Measurements from ENCODE around the gene PSMB11.

The PSMB11 gene

DNA sequence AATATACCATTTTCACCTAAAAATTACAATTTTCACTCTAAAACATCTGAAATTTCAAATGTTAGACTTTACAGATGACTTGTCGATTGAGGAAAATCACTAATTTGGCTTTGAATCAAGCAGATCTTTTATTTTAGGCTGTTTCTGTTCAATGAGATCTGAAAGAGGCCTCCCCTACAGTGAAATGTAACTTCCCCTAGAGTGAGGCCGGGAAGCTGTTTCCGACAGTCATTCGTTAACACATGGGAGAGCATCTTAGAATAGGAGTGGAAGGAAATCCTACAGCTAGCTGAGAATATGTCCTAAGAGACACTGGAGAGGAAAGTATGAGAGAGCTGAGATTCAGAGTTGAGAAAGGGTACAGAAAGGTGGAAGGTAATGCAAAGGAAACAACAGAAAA, 26.4 kb upstream of the PSMB11 start:
- no peak for DNase-seq

DNA sequence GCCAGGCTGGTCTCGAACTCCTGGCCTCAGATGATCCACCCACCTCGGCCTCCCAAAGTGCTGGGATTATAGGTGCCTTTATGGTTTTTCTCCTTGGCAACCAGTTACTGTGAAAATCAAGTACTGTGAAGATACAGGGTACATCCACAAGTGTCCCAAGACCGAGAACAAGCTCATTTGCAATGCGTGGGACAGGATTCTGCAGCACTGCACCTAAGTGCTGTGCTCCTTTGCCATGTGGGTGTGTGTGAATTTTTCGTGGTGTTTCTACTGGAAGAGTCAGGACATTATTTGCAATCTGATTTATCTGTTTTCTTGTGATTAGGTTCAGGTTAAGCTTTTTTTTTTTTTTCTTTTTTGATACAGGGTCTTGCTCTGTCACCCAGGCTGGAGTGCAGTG, 24.9 kb upstream of the PSMB11 start:
- no peak for DNase-seq

DNA sequence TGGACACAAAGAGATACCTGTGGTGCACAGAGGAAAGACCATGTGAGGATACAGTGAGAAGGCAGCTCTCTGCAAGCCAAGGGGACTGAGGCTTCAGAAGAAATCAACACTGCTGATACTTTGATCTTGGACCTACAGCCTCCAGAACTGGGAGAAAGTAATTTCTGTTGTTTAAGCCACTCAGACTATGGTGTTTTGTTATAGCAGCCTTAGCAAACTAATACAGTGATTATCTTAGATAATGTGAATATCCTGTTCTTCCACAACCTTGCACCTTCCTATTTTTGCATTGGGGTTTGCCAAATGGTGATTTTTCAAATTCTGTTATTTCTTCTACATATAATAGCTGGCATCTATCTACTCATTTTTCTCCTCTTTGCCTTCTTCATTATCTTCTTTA, 23.9 kb upstream of the PSMB11 start:
- no peak for DNase-seq

DNA sequence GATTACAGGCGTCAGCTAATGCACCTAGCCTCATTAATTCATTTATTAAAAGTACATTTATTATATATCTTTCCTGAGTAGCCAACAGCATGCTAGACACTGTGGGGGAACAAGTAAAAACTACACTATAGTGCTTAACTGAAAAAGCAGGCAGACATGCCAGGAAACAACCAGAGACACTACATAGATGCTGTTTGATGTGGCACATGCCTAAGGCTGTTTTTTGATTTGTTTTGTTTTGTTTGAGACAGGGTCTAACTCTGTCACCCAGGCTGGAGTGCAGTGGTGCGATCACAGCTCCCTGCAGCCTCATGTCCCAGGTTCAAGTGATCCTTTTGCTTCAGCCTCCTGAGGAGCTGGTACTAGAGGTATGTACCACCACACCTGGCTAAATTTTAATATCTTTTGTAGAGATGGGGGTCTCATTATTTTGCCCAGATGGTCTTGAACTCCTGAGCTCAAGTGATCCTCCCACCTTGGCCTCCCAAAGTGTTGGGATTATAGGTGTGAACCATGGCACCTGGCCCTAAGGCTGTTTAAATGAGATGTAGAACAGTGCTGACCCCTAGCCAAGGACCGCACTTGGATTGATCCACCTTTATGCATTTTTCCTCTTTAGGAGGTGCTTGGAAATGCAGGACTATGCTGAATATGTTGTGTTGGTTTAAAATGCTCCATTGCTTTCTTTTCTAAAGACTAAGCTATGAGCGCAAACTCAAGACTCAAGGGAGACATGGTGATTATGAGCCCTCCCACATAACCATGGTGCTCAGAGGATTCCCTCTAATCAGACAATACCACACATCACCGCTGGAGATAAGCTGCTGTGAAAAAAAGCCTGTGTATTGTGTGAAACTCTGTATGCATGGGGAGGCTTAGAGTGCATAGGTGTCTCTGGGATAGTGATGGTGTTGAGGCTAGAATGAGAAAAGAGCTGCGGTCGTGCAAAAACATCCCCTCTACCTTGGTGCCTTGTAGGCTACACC, 21.6 kb upstream of the PSMB11 start:
- DNase-seq, result peak; percentile 30

DNA sequence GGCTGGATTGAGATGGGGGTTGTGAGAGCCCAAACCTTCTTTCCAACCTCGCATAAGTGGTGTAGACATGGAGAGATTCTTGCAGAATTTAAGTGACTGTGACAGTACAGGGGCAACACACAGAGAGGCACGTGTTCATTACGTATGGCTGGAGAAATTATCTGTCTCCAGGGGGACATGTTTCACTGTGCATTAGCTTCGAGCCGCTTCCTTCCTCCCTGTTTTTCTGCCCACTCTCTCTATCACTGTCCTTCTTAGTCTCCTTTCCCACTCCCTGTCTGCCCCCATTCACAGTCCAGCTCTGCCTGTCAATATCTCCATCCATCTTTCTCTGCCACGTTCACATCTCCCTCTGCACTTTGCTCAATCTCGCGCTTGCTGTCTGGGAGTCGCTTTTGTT, 20.6 kb upstream of the PSMB11 start:
- DNase-seq, result no peak

DNA sequence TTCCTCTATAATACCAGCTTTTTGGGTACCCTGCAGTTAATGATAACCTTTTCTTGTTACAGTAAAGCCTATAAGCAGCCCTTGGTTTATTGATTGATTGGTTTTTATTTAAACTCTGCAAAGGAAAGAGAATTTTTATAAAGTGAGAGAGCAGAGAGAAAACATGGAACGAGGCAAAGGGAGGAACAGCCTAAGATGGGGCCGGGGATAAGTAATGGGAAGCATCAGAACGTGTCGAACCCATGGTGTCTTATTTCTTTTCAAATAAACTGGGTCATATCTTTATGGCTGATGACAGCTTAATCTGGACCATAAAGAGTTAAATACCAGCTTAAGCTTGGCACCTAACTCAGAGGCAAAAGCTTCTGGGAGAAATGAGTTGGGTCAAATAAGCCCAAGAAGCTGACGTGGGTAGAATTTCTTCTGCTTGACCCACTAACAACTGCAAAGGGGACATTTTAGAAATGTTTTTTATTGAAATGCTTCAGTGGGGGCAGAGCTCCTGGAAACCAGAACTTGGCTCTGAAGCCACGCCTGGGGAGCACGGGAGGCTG, 20.0 kb upstream of the PSMB11 start:
- DNase-seq, result no peak

DNA sequence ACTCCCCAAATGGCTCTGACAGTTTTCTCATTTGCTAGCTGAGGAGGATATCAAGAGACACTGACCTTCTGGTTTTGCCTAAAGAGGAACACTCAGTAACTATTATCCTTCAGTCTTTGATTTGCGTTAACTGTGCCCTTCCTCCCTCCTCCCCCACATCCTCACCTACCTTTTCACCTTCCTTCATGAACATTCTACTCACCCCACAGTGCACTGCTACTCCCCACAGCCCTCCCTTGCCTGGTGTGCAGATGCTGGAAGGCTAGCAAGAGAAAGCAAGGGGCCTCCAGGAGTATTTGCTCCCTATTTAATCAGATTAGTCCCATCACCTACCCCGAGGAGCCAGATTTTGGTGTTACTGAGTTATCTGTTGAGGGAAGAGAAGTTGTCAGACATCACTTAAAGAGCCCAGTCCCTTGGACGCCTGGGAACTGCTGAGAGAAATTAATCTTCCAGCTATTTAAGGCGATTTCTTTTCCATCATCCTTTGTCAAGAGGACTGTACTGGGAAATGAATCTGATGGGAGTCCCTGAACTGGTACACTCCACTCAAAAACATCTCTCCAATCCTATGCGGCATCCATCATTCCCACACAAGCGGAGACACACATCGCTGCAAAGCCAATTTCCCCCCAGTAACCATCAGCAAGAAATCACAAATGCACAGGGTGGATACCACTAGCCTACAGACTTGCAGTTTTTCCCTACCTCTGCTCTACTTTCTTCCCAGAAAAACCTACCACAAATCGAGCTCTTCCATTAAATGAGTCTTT, 18.8 kb upstream of the PSMB11 start:
- peak; percentile 44 for DNase-seq

DNA sequence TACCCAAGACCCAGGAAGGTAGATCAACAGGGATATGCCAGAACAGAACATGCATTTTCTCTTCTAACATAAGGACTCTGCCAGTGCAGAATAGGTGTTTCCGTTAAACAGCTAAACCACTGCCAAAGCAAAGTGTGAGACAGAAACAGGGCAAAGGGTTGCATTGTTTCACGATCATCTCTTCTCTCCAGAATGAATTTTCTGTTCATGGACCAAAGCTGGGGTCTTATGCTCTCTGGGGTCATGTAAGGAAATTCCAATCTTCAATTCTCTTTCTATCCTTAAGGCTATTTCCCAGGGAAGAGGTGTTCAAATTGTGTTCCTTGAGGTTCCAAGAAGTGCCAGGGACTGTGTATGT, 18.2 kb upstream of the PSMB11 start:
- DNase-seq, result no peak

DNA sequence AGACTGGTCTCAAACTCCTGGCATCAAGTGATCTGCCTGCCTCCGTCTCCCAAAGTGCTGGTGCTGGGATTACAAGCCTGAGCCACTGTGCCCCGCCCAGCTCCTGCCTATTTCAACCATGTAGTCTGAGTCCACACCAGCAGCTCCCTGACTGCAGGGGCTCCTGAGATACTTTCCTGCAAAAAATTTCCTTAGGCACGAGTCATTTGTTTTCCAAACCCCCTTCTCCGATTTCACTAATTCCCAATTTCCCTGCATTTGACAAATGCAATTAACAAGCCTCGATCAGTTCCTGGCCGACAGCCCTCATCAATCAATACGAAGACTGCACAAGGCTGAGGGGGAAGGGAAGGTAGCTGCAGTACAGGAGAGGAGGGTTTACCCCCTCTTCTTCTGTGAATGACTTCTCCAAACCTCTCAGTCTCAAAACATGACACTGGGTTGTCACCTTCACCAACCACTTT, 17.4 kb upstream of the PSMB11 start:
- DNase-seq, result no peak

DNA sequence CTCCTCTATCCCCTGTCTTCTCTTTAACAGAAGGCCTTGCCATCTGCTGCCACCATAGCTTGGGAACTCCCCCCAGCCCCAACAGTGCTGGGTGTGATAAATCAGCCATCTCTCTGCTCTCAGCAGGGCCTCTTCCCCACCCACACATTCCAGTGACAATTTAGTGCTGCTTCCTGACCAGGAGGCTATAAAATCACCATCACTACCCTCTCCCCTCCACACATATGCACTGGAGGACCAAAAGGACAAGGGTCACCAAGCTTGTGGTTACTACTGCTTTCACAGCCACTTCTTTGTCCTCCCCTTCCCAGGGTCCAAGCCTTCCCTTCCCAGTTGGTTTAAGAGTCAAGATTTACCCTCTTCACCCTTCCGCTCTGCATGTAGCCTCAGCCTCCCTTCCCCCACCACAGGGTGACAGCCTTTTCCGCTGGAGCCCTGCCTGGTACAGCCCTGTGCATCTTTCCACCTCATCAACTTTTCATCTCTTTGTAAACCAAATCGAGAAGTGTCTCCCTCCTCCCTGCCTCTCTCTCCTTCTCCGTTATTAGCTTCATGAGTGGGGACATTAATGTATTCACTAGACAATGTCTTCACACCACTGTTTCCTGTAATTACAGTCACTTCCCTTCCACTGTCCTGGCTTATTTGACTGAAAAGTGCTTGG, 16.7 kb upstream of the PSMB11 start:
- peak; percentile 49 for DNase-seq

DNA sequence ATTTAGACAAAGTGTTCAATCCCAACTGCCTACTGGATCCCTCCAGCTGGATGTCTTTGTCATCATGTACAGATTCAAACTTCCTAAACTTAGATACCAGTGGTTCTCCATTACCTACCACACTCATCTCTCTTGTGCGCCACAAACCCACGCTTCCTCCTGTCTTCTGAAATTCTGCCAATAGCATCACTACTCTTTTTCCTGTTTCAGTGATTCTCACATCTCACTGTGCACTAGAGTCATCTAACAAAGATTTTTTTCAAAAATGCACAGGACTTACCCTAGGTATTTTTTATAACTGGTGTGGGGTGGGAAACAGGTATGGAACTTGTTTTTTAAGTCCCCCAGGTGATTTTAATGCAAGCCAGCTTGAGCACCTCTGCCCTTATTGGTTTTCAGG, 13.2 kb upstream of the PSMB11 start:
- DNase-seq, result peak; percentile 55

DNA sequence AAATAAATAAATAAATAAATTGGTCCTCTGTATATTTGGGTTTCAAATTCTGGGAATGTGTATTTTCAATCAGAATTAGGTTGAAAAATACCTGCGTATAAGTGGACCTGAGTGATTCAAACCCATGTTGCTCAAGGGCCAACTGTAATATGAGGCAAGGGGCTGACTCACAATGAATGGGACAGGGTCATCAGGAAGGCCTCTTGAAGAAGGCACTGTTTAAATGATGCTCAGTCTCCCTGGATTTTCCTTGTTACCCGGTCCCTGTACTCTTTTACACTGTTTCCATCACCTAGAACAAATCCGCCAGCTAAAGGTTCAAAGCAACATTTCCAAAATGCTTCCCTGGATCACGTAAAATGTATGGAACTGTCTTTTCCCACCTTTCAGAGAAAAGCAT, 11.1 kb upstream of the PSMB11 start:
- DNase-seq, result no peak

DNA sequence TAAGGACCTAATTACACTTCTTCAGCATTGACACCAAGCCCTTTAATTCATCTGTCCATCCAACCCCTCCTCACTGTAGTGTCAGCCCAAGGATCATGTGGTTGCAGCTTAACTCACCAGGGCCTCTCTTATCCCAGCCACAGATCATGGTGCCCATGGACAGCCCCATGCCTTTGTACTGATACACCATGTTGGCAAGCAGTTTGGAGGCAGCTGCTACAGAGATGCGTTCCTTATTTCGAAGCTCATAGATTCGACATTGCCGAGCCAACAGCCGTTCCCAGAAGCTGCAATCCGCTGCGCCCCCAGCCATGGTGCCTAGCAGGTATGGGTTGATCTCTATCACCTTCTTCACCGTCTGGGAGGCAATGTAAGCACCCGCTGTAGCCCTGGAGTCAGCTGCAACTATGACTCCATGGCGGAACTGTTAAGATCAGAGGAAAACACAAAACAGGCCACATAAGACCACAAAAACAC, 8.7 kb upstream of the PSMB11 start:
- DNase-seq, result no peak

DNA sequence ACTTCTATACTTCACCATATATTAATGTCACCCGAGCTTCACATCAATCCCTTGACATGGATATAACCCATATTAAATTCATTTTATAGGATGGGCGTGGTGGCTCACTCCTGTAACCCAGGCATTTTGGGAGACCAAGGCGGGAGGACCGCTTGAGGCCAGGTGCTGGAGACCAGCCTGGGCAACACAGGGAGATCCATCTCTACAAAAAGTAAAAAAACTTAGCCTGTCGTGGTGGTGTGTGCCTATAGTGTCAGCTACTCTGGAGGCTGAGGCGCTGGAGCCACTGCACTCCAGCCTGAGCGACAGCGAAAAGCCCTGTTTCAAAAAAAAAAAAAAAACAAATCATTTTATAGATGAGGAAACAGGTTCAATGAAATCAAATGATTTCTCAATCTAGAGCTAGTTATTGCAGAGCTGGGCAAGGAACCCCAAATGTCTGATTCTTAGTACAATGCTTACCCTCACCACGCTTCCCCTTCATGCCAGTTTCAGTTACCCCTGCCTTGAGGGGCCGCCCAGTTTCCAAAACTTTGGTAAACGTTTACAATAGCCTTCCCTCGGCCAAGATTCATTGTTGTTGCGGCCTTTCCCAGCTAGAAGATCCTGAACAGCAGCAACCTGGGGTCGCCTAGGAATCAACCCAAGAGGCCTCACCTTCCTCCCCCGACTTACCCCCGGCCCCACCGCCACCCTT, 8.1 kb upstream of the PSMB11 start:
- DNase-seq, result no peak

DNA sequence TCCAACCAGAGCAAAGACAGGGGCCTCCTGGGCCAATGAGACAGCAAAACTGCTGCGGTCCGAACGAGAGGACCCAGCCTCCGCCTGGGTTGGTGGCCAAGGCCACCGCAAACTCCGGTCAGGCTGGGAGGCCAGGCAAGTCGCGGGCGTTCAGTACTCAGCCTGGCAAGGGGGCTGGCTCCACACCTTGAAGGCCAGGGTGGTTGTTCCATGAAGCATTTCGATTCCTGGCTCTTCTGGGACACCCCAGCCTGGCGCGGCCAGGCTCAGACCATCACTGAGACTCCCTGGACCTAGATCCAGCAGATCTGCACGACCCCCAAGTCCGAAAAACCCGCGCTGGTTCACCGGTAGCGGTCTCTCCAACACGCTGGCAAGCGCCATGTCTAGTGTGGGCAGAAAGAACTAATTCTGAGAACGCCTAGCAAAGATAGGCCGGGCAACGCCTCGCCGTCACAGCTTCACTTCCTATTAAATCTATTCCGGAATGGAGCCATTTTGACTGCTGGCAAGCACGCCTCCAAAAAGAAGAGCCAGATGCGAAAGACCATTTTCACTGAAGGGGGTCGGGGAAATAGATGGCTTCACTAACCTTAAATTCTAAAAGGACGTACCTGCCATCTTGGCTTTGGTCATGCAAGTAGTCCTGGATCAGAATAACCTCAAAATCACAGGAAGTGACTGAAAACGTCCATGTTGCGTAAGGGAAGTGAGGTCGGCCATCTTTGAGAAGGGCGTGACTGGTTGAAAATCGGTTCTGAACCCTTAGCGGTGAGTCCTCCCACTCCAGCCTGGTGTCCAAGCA, 7.3 kb upstream of the PSMB11 start, which contains the start of gene PSMB5:
Gene PSMB5, minus strand, starts transcription at position 403 of the 805 bp plus-strand sequence. Its CDS starts 19 bp downstream, at position 384.
- peak; percentile 87 for DNase-seq

DNA sequence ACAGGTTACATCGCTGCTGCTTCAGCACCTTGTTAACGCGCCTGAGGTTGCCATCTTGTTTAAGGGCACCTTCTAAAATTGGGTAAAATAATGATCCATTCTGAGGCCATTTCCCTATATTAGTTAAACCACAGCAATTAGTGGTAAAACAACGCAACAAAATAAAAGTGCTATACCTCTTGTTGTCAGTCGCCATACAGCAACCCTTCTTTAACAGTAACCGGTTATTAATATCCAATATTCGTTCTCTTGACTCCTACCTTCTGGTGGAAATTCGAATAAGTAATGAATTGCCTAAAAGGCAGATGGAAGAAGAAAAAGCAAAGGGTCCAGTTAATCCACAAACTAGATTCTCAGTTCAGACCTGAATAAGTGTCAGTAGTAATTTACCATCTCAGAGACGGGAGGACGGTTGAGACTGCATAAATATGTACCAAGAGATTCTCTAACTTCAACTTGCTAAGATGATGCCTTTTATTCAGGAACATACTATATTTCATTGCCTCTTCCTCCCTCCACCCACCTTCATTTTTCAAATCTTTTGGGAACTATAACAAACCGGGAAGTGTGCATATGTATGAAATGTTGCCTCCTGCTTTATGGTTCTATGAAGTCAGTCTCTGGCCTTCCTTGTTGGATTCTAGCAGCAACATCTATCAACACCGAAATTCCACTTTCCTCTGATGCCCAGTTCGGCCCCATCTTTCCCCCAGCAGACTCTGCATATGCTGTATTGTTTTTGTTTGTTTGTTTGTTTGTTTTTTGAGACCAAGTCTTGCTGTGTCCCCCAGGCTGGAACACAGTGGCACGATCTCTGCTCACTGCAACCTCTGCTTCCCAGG, 6.5 kb upstream of the PSMB11 start:
- DNase-seq, result no peak

DNA sequence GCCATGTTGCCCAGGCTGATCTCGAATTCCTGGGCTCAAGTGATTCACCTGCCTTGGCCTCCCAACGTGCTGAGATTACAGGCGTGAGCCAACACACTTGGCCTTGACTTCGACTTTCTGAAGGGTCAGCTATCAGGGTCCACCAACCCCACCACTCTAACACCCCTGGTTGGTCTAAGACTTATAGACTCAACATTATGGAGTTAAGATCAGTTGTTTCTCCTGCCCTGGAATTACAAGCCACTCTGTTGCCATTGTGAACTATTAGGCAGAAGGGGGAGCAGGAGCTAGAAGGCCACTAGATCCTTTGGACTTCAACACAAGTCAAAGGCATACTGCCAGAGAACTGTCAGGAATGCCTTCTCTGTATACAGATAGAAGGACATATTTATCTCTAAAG, 1.9 kb upstream of the PSMB11 start:
- no peak for DNase-seq

DNA sequence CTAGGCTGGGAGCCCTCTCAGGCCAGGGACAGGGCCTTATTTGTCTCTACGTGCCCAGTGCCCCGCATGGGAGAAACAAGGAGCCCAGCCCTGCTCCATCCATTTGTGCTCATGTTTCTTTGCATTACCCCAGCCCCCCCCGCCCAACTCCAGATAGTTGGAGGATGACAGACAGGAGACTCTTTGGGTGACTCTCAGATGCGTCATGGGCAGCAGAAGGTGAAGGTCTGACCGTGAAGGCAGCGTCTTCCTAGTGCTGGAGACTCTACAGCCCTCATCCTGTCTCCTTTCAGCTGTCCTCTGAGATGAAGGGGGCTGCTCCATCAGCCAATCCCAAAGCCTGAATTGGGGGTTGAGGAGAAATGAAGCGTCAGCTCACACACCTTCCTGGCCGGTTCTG, 283 bp upstream of the PSMB11 start:
- no peak for DNase-seq

DNA sequence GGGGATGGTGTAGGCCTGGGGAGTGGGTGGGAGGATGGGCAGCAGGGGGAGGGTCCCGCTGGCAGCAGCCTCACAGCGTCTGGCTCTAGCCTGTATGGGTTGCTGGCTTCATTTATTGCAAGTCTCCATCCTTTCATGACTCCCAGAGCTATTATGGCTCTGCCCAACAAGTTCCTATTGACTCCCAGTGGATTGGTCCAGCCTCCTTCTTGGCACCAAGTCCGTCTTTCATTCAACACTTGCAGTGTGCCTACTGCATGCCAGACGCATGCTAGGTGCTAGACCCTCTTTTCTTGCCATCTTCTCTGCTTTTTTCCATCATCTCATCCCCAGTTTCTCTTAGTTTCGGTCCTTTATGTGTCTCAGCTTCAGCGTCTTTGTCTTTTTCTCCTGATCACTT, 1.1 kb downstream of the PSMB11 start:
- DNase-seq, result no peak

DNA sequence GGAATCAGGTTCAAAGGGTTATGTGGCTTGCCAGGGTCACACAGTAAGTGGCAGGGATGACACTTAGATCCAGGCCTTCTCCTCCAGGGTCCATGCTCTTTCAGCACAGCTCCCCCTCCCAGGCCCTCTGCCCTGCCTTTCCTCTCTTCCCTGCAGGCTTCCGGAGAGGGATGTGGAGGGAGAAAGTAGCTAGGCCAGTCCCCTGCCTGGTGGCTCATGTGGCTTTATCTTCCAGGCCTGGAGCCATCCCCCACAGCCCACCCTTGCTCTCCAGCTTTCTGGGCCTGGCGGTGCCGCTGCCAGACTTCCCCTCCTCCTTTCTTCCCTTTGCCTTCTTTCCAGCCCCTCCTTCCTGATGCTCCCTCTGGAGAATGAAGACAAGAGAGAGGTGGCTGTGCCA, 1.7 kb downstream of the PSMB11 start:
- DNase-seq, result no peak

Measured in CD4-positive, alpha-beta T cell treated with Interleukin-17A for 4 hours (primary cell).